GM21423 (cell line): ENCODE measurements around the gene GFI1.

Source experiments
- ATAC-seq: cut with Tn5 transposase; IDR thresholded peaks from one replicate; pipeline ENCODE4 v1.9.1; 2021; ENCODE audit warnings: mild to moderate bottlenecking, moderate library complexity; ENCODE audit not compliant: unreplicated experiment

The GFI1 gene

GRCh38 chr1:92488832-92489231 lies 2.1 kb upstream of the GFI1 start:
- no peak for ATAC-seq

GRCh38 chr1:92488416-92488815 lies 1.7 kb upstream of the GFI1 start:
- ATAC-seq: no peak

- no peak for ATAC-seq
Observed at GRCh38 chr1:92487078-92487605, 417 bp upstream of the GFI1 start.

GRCh38 chr1:92485381-92486250 lies 1.1 kb downstream of the GFI1 start:
- peak; percentile 48 for ATAC-seq

- ATAC-seq: peak; percentile 24
Observed at GRCh38 chr1:92484472-92485380, 2.0 kb downstream of the GFI1 start.

GRCh38 chr1:92483610-92484471 lies 2.9 kb downstream of the GFI1 start:
- ATAC-seq: peak; percentile 15

GRCh38 chr1:92482665-92483609 lies 3.8 kb downstream of the GFI1 start:
- ATAC-seq: no peak

GRCh38 chr1:92481971-92482664 lies 4.6 kb downstream of the GFI1 start:
- no peak for ATAC-seq

GRCh38 chr1:92481599-92481925 lies 5.2 kb downstream of the GFI1 start:
- ATAC-seq: no peak

GRCh38 chr1:92480813-92481598 lies 5.7 kb downstream of the GFI1 start:
- ATAC-seq: no peak

- no peak for ATAC-seq
Observed at GRCh38 chr1:92480200-92480812, 6.4 kb downstream of the GFI1 start.

- no peak for ATAC-seq
Observed at GRCh38 chr1:92479587-92479986, 7.1 kb downstream of the GFI1 start.

GRCh38 chr1:92478393-92478792 lies 8.3 kb downstream of the GFI1 start:
- no peak for ATAC-seq

GRCh38 chr1:92476071-92476631 lies 10.6 kb downstream of the GFI1 start:
- peak; percentile 53 for ATAC-seq

GRCh38 chr1:92475029-92475428 lies 11.7 kb downstream of the GFI1 start:
- ATAC-seq: no peak

GRCh38 chr1:92473781-92474495 lies 12.8 kb downstream of the GFI1 start:
- peak; percentile 54 for ATAC-seq

GRCh38 chr1:92470216-92470615 lies 16.5 kb downstream of the GFI1 start:
- ATAC-seq: no peak
